Esophagus muscularis mucosa (tissue), 4 donors: ENCODE measurements around the gene CLUH. TPM values are rescaled to one million over a fixed set of nuclear protein-coding genes. Genes with fewer than 3 reads are reported as not detected.

Source experiments
- DNase-seq: peaks from one replicate; pipeline ENCODE4 v3.0.0-alpha.2; 2017; ENCODE audit errors: extremely low spot score
- H3K27ac ChIP-seq, 4 donors: fragments of 200-600 bp; sonication (generic); replicated peaks in 1 of 4; 1 replicate in 3 of 4; 2 replicates in 1 of 4; pipeline ENCODE4 v1.5.1; 2016 to 2019; ENCODE audit warnings: mild to moderate bottlenecking in 1 of 4
- H3K27me3 ChIP-seq, 4 donors: fragments of 200-600 bp; sonication (generic); one replicate each; pipeline versions ENCODE4 v1.5.1 to v1.6.0; 2016 to 2019
- H3K36me3 ChIP-seq, 4 donors: fragments of 200-600 bp; sonication (generic); one replicate each; pipeline ENCODE4 v1.5.1; 2016 to 2019
- H3K4me1 ChIP-seq, 4 donors: fragments of 200-600 bp; sonication (generic); one replicate each; pipeline ENCODE4 v1.5.1; 2016 to 2019
- H3K4me3 ChIP-seq, 4 donors: fragments of 200-600 bp; sonication (generic); 1 replicate in 2 of 4; 2 replicates in 2 of 4; pipeline ENCODE4 v1.5.1; 2016 to 2019; ENCODE audit warnings: mild to moderate bottlenecking in 4 of 4, moderate library complexity in 1 of 4
- H3K9me3 ChIP-seq, 4 donors: fragments of 200-600 bp; sonication (generic); 1 replicate in 3 of 4; 2 replicates in 1 of 4; pipeline ENCODE4 v1.5.1; 2016 to 2019
- CTCF ChIP-seq, 3 experiments: fragments of 200-600 bp in 2 of 3; fragments of 450-650 bp in 1 of 3; sonication (generic) in 2 of 3; IDR thresholded peaks; one replicate each; pipeline ENCODE4 v1.5.1; 2017 to 2019; ENCODE audit warnings: antibody characterized with exemption in 3 of 3, mild to moderate bottlenecking in 2 of 3, moderate library complexity in 1 of 3
- EP300 ChIP-seq: sonication (generic); formaldehyde crosslinking; IDR thresholded peaks from one replicate; pipeline ENCODE4 v1.6.1; 2017; ENCODE audit warnings: antibody characterized with exemption
- POLR2A ChIP-seq: fragments of 450-650 bp; IDR thresholded peaks from one replicate; pipeline ENCODE4 v1.6.1; 2017; ENCODE audit warnings: antibody characterized with exemption, moderate library complexity, mild to moderate bottlenecking, low read depth
- POLR2AphosphoS5 ChIP-seq, 2 donors: sonication (generic); formaldehyde crosslinking; IDR thresholded peaks; one replicate each; pipeline ENCODE4 v1.6.1; 2017; ENCODE audit warnings: antibody characterized with exemption in 2 of 2
- WGBS: methylation state at CpG from one replicate; pipeline ENCODE4 v1.1.5; 2018; 5-methylcytosine and 5-hydroxymethylcytosine counted together
- intact Hi-C: fragments of 100-400 bp; cut with DNase I; formaldehyde crosslinking; loops from one replicate; pipeline ENCODE4 v1.15.1; 2023
- total RNA-seq, 4 donors: library from RNA; depleted of rRNA; stranded (reverse); fragments of >200 nt; gene quantifications; one replicate each; pipeline versions ENCODE4 v1.1.0 to v1.2.1, GENCODE V29; 2016

The CLUH gene
- total RNA-seq, 4 donors from 2014 or later = 42.8 to 92.9 (median 62.9) TPM

- H3K4me3 ChIP-seq = no peak overlapping the region
- H3K9me3 ChIP-seq = no peaks in the 10 kb centered on the region
- WGBS = 82% methylated on average over 7 of the region's 7 CpGs
- TF ChIP-seq POLR2AphosphoS5 (IDR thresholded peaks at IDR 0.05) (no peak), EP300 (no peak), POLR2A (no peak), CTCF (IDR thresholded peaks at IDR 0.05) (no peak)
- intact Hi-C loops = no loop called here
- H3K27ac ChIP-seq = peak overlapping the region in 1 of 4 donors; percentile 45
- no peak for DNase-seq
- peaks cover 33 to 46% (median 41%) of the 10 kb centered on the region in 4 donors for H3K36me3 ChIP-seq
- no peaks in the 10 kb centered on the region for H3K27me3 ChIP-seq
- peaks cover 47 to 59% (median 54%) of the 10 kb centered on the region in 4 donors for H3K4me1 ChIP-seq
Observed at GRCh38 chr17:2705263-2705662, 6.3 kb downstream of the CLUH start.

GRCh38 chr17:2704890-2705248, 6.7 kb downstream of the CLUH start:
- Histone ChIP-seq H3K4me1 (peaks cover 43 to 55% (median 50%) of the 10 kb centered on the region in 4 donors), H3K27me3 (no peaks in the 10 kb centered on the region), H3K4me3 (no peak overlapping the region), H3K27ac (no peak overlapping the region), H3K9me3 (no peaks in the 10 kb centered on the region), H3K36me3 (peaks cover 37 to 50% (median 45%) of the 10 kb centered on the region in 4 donors)
- DNase-seq = no peak
- 66% methylated on average over 4 of the region's 4 CpGs for WGBS
- TF ChIP-seq POLR2AphosphoS5 (IDR thresholded peaks at IDR 0.05) = no peak
- no peak for TF ChIP-seq POLR2A
- no peak for TF ChIP-seq EP300
- TF ChIP-seq CTCF (IDR thresholded peaks at IDR 0.05) = no peak
- intact Hi-C loops = no loop called here

GRCh38 chr17:2704031-2704889, 7.3 kb downstream of the CLUH start:
- no peak overlapping the region for H3K4me3 ChIP-seq
- intact Hi-C loops = no loop called here
- no peak for TF ChIP-seq POLR2AphosphoS5 (IDR thresholded peaks at IDR 0.05)
- no peak for TF ChIP-seq CTCF (IDR thresholded peaks at IDR 0.05)
- TF ChIP-seq POLR2A = no peak
- no peak for TF ChIP-seq EP300
- H3K27me3 ChIP-seq = no peaks in the 10 kb centered on the region
- H3K9me3 ChIP-seq = no peaks in the 10 kb centered on the region
- 80% methylated on average over 28 of the region's 38 CpGs for WGBS
- DNase-seq = no peak
- no peak overlapping the region for H3K27ac ChIP-seq
- peaks cover 37 to 49% (median 44%) of the 10 kb centered on the region in 4 donors for H3K4me1 ChIP-seq
- H3K36me3 ChIP-seq = peaks cover 38 to 56% (median 51%) of the 10 kb centered on the region in 4 donors

GRCh38 chr17:2703606-2704005, 8.0 kb downstream of the CLUH start:
- H3K4me3 ChIP-seq = no peak overlapping the region
- no peak for DNase-seq
- peaks cover 42 to 62% (median 58%) of the 10 kb centered on the region in 4 donors for H3K36me3 ChIP-seq
- no peaks in the 10 kb centered on the region for H3K27me3 ChIP-seq
- no peak overlapping the region for H3K27ac ChIP-seq
- WGBS = 96% methylated on average over 12 of the region's 16 CpGs
- intact Hi-C loops = no loop called here
- peaks cover 30 to 42% (median 37%) of the 10 kb centered on the region in 4 donors for H3K4me1 ChIP-seq
- TF ChIP-seq EP300 = no peak
- TF ChIP-seq POLR2A = no peak
- TF ChIP-seq POLR2AphosphoS5 (IDR thresholded peaks at IDR 0.05) = no peak
- TF ChIP-seq CTCF (IDR thresholded peaks at IDR 0.05) = no peak
- H3K9me3 ChIP-seq = no peaks in the 10 kb centered on the region
